Parathyroid adenoma (tissue), 2 donors: ENCODE results near the gene WDR5.

Source experiments
- H2AFZ ChIP-seq: fragments of 300-600 bp; sonication (generic); one replicate; pipeline ENCODE4 v1.7.0; 2017; ENCODE audit warnings: antibody characterized with exemption, mild to moderate bottlenecking
- H3K27ac ChIP-seq: fragments of 300-600 bp; sonication (generic); one replicate; pipeline ENCODE4 v1.7.0; 2017
- H3K27me3 ChIP-seq: fragments of 300-600 bp; sonication (generic); one replicate; pipeline ENCODE4 v1.7.0; 2017; ENCODE audit warnings: low read length; ENCODE audit not compliant: control insufficient read depth, insufficient read depth
- H3K36me3 ChIP-seq: fragments of 300-600 bp; sonication (generic); one replicate; pipeline ENCODE4 v1.7.0; 2017; ENCODE audit warnings: low read length; ENCODE audit not compliant: control insufficient read depth, insufficient read depth
- H3K4me1 ChIP-seq: fragments of 300-600 bp; sonication (generic); one replicate; pipeline ENCODE4 v1.7.0; 2017; ENCODE audit warnings: control low read depth
- H3K4me2 ChIP-seq: fragments of 300-600 bp; sonication (generic); one replicate; pipeline ENCODE4 v1.7.0; 2017; ENCODE audit warnings: low read length
- H3K4me3 ChIP-seq: fragments of 300-600 bp; sonication (generic); one replicate; pipeline ENCODE4 v1.7.0; 2017; ENCODE audit warnings: low read depth, low read length
- H3K79me2 ChIP-seq: fragments of 300-600 bp; sonication (generic); one replicate; pipeline ENCODE4 v1.7.0; 2017; ENCODE audit warnings: control low read depth
- H3K9ac ChIP-seq: fragments of 300-600 bp; sonication (generic); one replicate; pipeline ENCODE4 v1.7.0; 2017; ENCODE audit warnings: mild to moderate bottlenecking
- H3K9me3 ChIP-seq: fragments of 300-600 bp; sonication (generic); one replicate; pipeline ENCODE4 v1.7.0; 2017; ENCODE audit warnings: low read length; ENCODE audit not compliant: control insufficient read depth
- CTCF ChIP-seq: fragments of 300-600 bp; sonication (generic); IDR thresholded peaks from one replicate; pipeline ENCODE4 v1.7.0; 2017; ENCODE audit warnings: antibody characterized with exemption, mild to moderate bottlenecking
- donor health status: primary hyperparathyroidism.

The WDR5 gene

GRCh38 chr9:134174526-134175290, 38.8 kb downstream of the WDR5 start:
- Histone ChIP-seq H3K36me3 (no peaks in the 10 kb centered on the region), H3K9ac (no peak overlapping the region), H2AFZ (no peak overlapping the region), H3K27ac (no peak overlapping the region), H3K4me1 (no peaks in the 10 kb centered on the region), H3K79me2 (no peaks in the 10 kb centered on the region), H3K4me2 (no peak overlapping the region), H3K27me3 (no peaks in the 10 kb centered on the region), H3K9me3 (no peaks in the 10 kb centered on the region), H3K4me3 (no peak overlapping the region)
- TF ChIP-seq CTCF: no peak

- no peak overlapping the region for H3K9ac ChIP-seq
- no peaks in the 10 kb centered on the region for H3K4me1 ChIP-seq
- no peaks in the 10 kb centered on the region for H3K27me3 ChIP-seq
- no peaks in the 10 kb centered on the region for H3K9me3 ChIP-seq
- H2AFZ ChIP-seq: no peak overlapping the region
- no peak for TF ChIP-seq CTCF
- no peak overlapping the region for H3K4me3 ChIP-seq
- H3K27ac ChIP-seq: no peak overlapping the region
- no peaks in the 10 kb centered on the region for H3K79me2 ChIP-seq
- no peaks in the 10 kb centered on the region for H3K36me3 ChIP-seq
- no peak overlapping the region for H3K4me2 ChIP-seq
Observed at GRCh38 chr9:134175291-134175807, 39.5 kb downstream of the WDR5 start.

GRCh38 chr9:134175808-134176598, 40.1 kb downstream of the WDR5 start:
- TF ChIP-seq CTCF: no peak
- H3K4me2 ChIP-seq: no peak overlapping the region
- H3K9me3 ChIP-seq: no peaks in the 10 kb centered on the region
- H2AFZ ChIP-seq: no peak overlapping the region
- H3K9ac ChIP-seq: no peak overlapping the region
- no peak overlapping the region for H3K4me3 ChIP-seq
- no peaks in the 10 kb centered on the region for H3K79me2 ChIP-seq
- H3K4me1 ChIP-seq: no peaks in the 10 kb centered on the region
- no peaks in the 10 kb centered on the region for H3K27me3 ChIP-seq
- H3K36me3 ChIP-seq: no peaks in the 10 kb centered on the region
- H3K27ac ChIP-seq: no peak overlapping the region

- no peak overlapping the region for H2AFZ ChIP-seq
- TF ChIP-seq CTCF: no peak
- no peaks in the 10 kb centered on the region for H3K36me3 ChIP-seq
- no peak overlapping the region for H3K4me3 ChIP-seq
- no peaks in the 10 kb centered on the region for H3K4me1 ChIP-seq
- H3K9me3 ChIP-seq: no peaks in the 10 kb centered on the region
- H3K27ac ChIP-seq: no peak overlapping the region
- H3K79me2 ChIP-seq: no peaks in the 10 kb centered on the region
- no peak overlapping the region for H3K9ac ChIP-seq
- H3K4me2 ChIP-seq: no peak overlapping the region
- H3K27me3 ChIP-seq: no peaks in the 10 kb centered on the region
Observed at GRCh38 chr9:134176599-134176968, 40.7 kb downstream of the WDR5 start.
